Adipose tissue (tissue), 3 donors: ENCODE data around the gene ZBTB37. TPM values are rescaled to one million over a fixed set of nuclear protein-coding genes. Genes with fewer than 3 reads are reported as not detected.

Source experiments
- H3K27ac ChIP-seq: one replicate; pipeline ENCODE4 v1.5.1; 2013; ENCODE audit warnings: low read depth, low read length
- WGBS, 3 donors: extraction: QIAGEN DNeasy Blood & Tissue Kit; methylation state at CpG; one replicate each; pipeline ENCODE4 v1.1.7; 2013; 5-methylcytosine and 5-hydroxymethylcytosine counted together
- polyA plus RNA-seq, 3 donors: library from polyadenylated mRNA; stranded (reverse); fragments of 200-250 nt; gene quantifications; one replicate each; pipeline ENCODE4 v1.2.3, GENCODE V29; 2013
- donor health status: healthy with polysubstance abuse.
- donor health status: Bipolar disorder and iron deficiency.
- donor health status: healthy.

Gene ZBTB37
- polyA plus RNA-seq, 3 donors: 0.58 to 1.3 (median 1.1) TPM

DNA sequence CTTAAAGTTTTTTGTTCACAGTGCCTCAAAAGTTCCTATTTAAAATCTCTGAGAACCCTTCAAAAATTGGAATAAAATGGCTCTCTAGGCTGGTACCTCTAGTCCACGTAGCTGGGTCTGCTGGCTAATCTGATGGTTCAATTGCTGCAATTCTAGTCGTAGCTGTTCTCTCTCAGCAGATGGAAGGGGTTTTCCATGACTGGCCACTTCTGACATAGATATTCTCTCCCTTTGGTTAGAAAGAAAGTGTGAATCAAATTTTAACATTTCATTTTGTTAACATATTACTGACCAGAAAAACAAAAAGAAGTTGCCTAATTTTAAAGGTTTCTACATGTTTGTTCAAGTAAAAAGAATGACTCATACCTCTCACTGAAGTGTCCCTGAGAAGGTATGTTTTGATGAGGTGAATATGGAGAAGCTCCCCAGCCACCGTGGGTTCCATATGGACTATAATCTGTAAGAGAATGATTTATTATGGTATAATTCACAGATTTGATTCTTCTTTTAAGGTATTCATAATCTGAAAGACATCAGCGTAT lies 78.3 kb downstream of the ZBTB37 start:
- H3K27ac ChIP-seq: no peak overlapping the region
- WGBS, 3 donors: 89 to 91% (median 90%) methylated on average over 4 of the region's 4 CpGs

DNA sequence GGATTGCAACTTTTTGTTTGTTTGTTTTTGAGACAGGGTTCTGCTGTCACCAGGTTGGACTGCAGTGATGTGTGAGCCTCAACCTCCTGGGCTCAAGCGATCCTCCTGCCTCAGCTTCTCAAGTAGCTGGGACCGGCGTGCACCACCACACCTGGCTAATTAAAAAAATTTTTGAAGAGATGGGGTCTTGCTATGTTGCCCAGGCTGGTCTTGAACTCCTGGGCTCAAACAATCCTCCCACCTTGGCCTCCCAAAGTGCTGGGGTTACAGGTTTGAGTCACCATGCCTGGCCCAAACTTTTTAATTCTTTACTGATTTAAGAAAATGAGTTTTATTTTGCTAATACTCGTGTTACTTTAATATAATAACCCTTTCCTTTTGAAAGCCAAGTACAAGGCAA lies 80.4 kb downstream of the ZBTB37 start:
- no peak overlapping the region for H3K27ac ChIP-seq
- 95 to 99% (median 97%) methylated on average over 4 of the region's 4 CpGs for WGBS, 3 donors

Other genes starting within 250 kb of the ZBTB37 start
- gene TEX50, start 233.0 kb upstream of the ZBTB37 start, polyA plus RNA-seq: not detected
- under 1 TPM in 2 of 3 donors, not detected in 1; 0.13 to 0.26 TPM for gene ANKRD45, start 198.5 kb upstream of the ZBTB37 start, polyA plus RNA-seq
- 10 to 100 TPM in 2 of 3 donors, 1 to 10 TPM in 1; 6.2 to 16.2 (median 12.7) TPM for gene KLHL20, start 153.4 kb upstream of the ZBTB37 start, polyA plus RNA-seq
- gene DARS2, start 43.7 kb upstream of the ZBTB37 start, polyA plus RNA-seq: 10 to 100 TPM in 1 of 3 donors, 1 to 10 TPM in 2; 4.6 to 11.7 (median 7.8) TPM
- gene CENPL, start 43.5 kb upstream of the ZBTB37 start, polyA plus RNA-seq: 1 to 10 TPM; 1.1 to 4.8 (median 2.2) TPM
- 1,000 to 10,000 TPM in 1 of 3 donors, 100 to 1,000 TPM in 2; 444 to 1,465 (median 468) TPM for gene GAS5, start 391 bp upstream of the ZBTB37 start, polyA plus RNA-seq
- gene SERPINC1, start 48.9 kb downstream of the ZBTB37 start, polyA plus RNA-seq: under 1 TPM in 2 of 3 donors, not detected in 1; 0.04 to 0.09 TPM
- 10 to 100 TPM in 1 of 3 donors, 1 to 10 TPM in 2; 1.8 to 13.9 (median 3.8) TPM for gene RC3H1, start 154.0 kb downstream of the ZBTB37 start, polyA plus RNA-seq